PC-9 (cell line): Measurements from ENCODE around the gene PDZRN4.

Source experiments
- CTCF ChIP-seq: fragments of 200-600 bp; sonication (generic); conservative IDR thresholded peaks from 2 replicates; pipeline ENCODE4 v1.6.1; 2017; ENCODE audit warnings: mixed run types, antibody characterized with exemption, mild to moderate bottlenecking, moderate library complexity
- EZH2 ChIP-seq: fragments of 200-600 bp; sonication (generic); IDR thresholded peaks from 2 replicates; pipeline ENCODE4 v1.8.0; 2017; ENCODE audit warnings: antibody characterized with exemption, low read depth

- TF ChIP-seq CTCF (no peak), EZH2 (no peak)
Observed at GRCh38 chr12:41286426-41286825, 98.3 kb downstream of the PDZRN4 start.
